Mesendoderm (in vitro differentiated cells): ENCODE data around the gene RSPH4A.

Experiments
- DNase-seq: peaks from one replicate; pipeline ENCODE4 v3.0.0; 2013
- H2AK5ac ChIP-seq: 2 replicates; pipeline ENCODE4 v1.6.1; 2013; ENCODE audit warnings: low read length, inconsistent platforms
- H2BK120ac ChIP-seq: 2 replicates; pipeline ENCODE4 v1.6.1; 2013; ENCODE audit warnings: low read depth, mild to moderate bottlenecking, low read length, moderate library complexity, mixed read lengths
- H2BK15ac ChIP-seq: replicated peaks from 2 replicates; pipeline ENCODE4 v1.6.1; 2013; ENCODE audit warnings: low read depth, mild to moderate bottlenecking, moderate library complexity
- H2BK5ac ChIP-seq: 2 replicates; pipeline ENCODE4 v1.6.1; 2013; ENCODE audit warnings: low read length, inconsistent platforms
- H3K18ac ChIP-seq: 2 replicates; pipeline ENCODE4 v1.6.1; 2013; ENCODE audit warnings: mild to moderate bottlenecking, low read length, mixed read lengths
- H3K23ac ChIP-seq: one replicate; pipeline ENCODE4 v1.6.1; 2013; ENCODE audit warnings: low read length
- H3K27ac ChIP-seq: 2 replicates; pipeline ENCODE4 v1.5.1; 2013; ENCODE audit warnings: low read depth, mild to moderate bottlenecking, inconsistent platforms, low read length, moderate library complexity
- H3K27me3 ChIP-seq: 2 replicates; pipeline ENCODE4 v1.6.1; 2013; ENCODE audit warnings: low read length, control low read depth, mild to moderate bottlenecking, inconsistent platforms; ENCODE audit not compliant: insufficient read depth, poor library complexity
- H3K36me3 ChIP-seq: 2 replicates; pipeline ENCODE4 v1.6.1; 2013; ENCODE audit warnings: low read length, inconsistent platforms; ENCODE audit not compliant: control insufficient read depth, insufficient read depth
- H3K4ac ChIP-seq: one replicate; pipeline ENCODE4 v1.6.1; 2013; ENCODE audit warnings: low read depth, mild to moderate bottlenecking, low read length, moderate library complexity
- H3K4me1 ChIP-seq: 2 replicates; pipeline ENCODE4 v1.6.1; 2013; ENCODE audit warnings: low read depth, low read length, inconsistent platforms; ENCODE audit not compliant: control insufficient read depth
- H3K4me2 ChIP-seq: 2 replicates; pipeline ENCODE4 v1.6.1; 2013; ENCODE audit warnings: low read length
- H3K4me3 ChIP-seq: 2 replicates; pipeline ENCODE4 v1.5.1; 2013; ENCODE audit warnings: mild to moderate bottlenecking, low read length
- H3K56ac ChIP-seq: one replicate; pipeline ENCODE4 v1.6.1; 2013; ENCODE audit warnings: low read length
- H3K79me1 ChIP-seq: 2 replicates; pipeline ENCODE4 v1.6.1; 2013; ENCODE audit warnings: low read length, inconsistent platforms
- H3K79me2 ChIP-seq: 2 replicates; pipeline ENCODE4 v1.6.1; 2013; ENCODE audit warnings: mild to moderate bottlenecking, low read length; ENCODE audit not compliant: control insufficient read depth, insufficient read depth
- H3K9ac ChIP-seq: 2 replicates; pipeline ENCODE4 v1.6.1; 2013; ENCODE audit warnings: low read length, inconsistent platforms
- H4K5ac ChIP-seq: one replicate; pipeline ENCODE4 v1.6.1; 2013; ENCODE audit warnings: low read length
- H4K8ac ChIP-seq: one replicate; pipeline ENCODE4 v1.6.1; 2013; ENCODE audit warnings: low read depth, mild to moderate bottlenecking, control low read depth, low read length, moderate library complexity
- WGBS: extraction: QIAGEN DNeasy Blood & Tissue Kit; methylation state at CpG from one replicate; pipeline ENCODE4 v1.1.7; 2013; ENCODE audit warnings: low lambda C conversion rate, missing lambda C conversion rate; ENCODE audit not compliant: insufficient coverage; ENCODE audit errors: extremely low coverage; 5-methylcytosine and 5-hydroxymethylcytosine counted together

The RSPH4A gene

DNA sequence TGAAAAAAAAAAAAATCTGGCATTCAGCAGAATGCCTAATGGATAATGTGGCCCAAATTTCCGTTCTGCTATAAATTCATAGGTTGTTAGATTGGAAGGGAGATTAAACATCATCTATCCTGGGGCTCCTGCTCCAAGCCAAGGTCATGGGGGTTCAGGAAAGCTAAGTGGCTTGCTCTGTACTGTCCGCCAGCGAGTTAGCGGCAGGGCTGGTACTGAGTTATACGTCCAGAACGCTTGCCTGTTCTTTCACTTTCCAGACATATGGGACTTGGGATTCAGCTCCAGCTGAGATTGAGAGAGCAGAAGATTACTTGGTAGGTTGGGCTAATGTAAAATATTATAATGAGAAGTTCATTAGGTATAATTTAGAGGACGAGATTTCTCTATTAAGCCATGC is 44.1 kb upstream of the RSPH4A start:
- WGBS = no CpG with 5 or more reads among the region's 7 CpGs
- Histone ChIP-seq H3K4me2 (peak overlapping the region; percentile 25), H4K8ac (no peak overlapping the region), H3K79me2 (peaks cover 34% of the 10 kb centered on the region), H2BK5ac (no peak overlapping the region), H3K56ac (peak overlapping the region; percentile 95), H3K4me3 (peak overlapping the region; percentile 98), H3K18ac (no peak overlapping the region), H4K5ac (no peak overlapping the region), H3K79me1 (peaks cover 8% of the 10 kb centered on the region), H2AK5ac (no peak overlapping the region), H2BK120ac (no peak overlapping the region), H2BK15ac (no peak overlapping the region), H3K36me3 (no peaks in the 10 kb centered on the region), H3K4me1 (peaks cover 3% of the 10 kb centered on the region), H3K23ac (no peak overlapping the region), H3K27ac (no peak overlapping the region), H3K9ac (peak overlapping the region; percentile 91), H3K27me3 (no peaks in the 10 kb centered on the region), H3K4ac (no peak overlapping the region)
- peak; percentile 16 for DNase-seq

GRCh38 chr6:116575227-116575626 is 41.1 kb upstream of the RSPH4A start:
- Histone ChIP-seq H3K9ac (no peak overlapping the region), H3K23ac (no peak overlapping the region), H3K4ac (no peak overlapping the region), H3K56ac (no peak overlapping the region), H2BK5ac (no peak overlapping the region), H3K4me2 (no peak overlapping the region), H3K18ac (no peak overlapping the region), H4K5ac (no peak overlapping the region), H2BK15ac (no peak overlapping the region), H3K4me1 (peaks cover 3% of the 10 kb centered on the region), H3K27ac (no peak overlapping the region), H3K27me3 (no peaks in the 10 kb centered on the region), H3K4me3 (no peak overlapping the region), H2AK5ac (no peak overlapping the region), H3K79me1 (peaks cover 8% of the 10 kb centered on the region), H3K79me2 (peaks cover 36% of the 10 kb centered on the region), H4K8ac (no peak overlapping the region), H2BK120ac (no peak overlapping the region), H3K36me3 (no peaks in the 10 kb centered on the region)
- DNase-seq = peak; percentile 31
- no CpG with 5 or more reads among the region's 2 CpGs for WGBS

GRCh38 chr6:116577486-116577885 is 38.8 kb upstream of the RSPH4A start:
- no peak overlapping the region for H3K4me2 ChIP-seq
- no peak overlapping the region for H2AK5ac ChIP-seq
- H3K9ac ChIP-seq = no peak overlapping the region
- no peak for DNase-seq
- no peak overlapping the region for H2BK5ac ChIP-seq
- H3K79me1 ChIP-seq = peaks cover 6% of the 10 kb centered on the region
- no peak overlapping the region for H4K5ac ChIP-seq
- no peak overlapping the region for H2BK15ac ChIP-seq
- no peak overlapping the region for H3K27ac ChIP-seq
- no CpG with 5 or more reads among the region's 5 CpGs for WGBS
- no peak overlapping the region for H3K18ac ChIP-seq
- no peak overlapping the region for H2BK120ac ChIP-seq
- no peak overlapping the region for H3K23ac ChIP-seq
- H4K8ac ChIP-seq = no peak overlapping the region
- no peak overlapping the region for H3K4me3 ChIP-seq
- peaks cover 3% of the 10 kb centered on the region for H3K4me1 ChIP-seq
- H3K4ac ChIP-seq = no peak overlapping the region
- H3K56ac ChIP-seq = no peak overlapping the region
- H3K36me3 ChIP-seq = no peaks in the 10 kb centered on the region
- H3K27me3 ChIP-seq = no peaks in the 10 kb centered on the region
- H3K79me2 ChIP-seq = peaks cover 25% of the 10 kb centered on the region

DNA sequence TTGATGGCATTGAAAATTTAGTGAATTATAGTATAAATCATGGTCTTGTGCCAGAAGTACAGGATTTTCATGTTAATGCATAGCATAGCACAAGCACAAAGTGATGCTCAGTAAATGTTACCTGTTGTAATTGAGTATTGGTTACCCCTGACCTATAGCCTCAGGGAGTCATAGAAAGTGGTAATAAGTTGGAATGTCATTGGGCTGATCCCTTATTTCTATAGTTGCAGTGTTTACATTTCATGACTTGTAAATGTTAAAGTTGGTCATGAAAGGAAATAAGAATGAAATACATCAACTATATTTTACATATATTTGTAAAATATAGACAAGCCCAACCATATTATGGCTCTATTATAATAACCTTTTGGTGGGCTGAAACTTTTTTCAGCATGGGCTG is 37.9 kb upstream of the RSPH4A start:
- H4K5ac ChIP-seq = no peak overlapping the region
- H2BK5ac ChIP-seq = no peak overlapping the region
- no peak overlapping the region for H3K18ac ChIP-seq
- no peak overlapping the region for H2BK15ac ChIP-seq
- no peak overlapping the region for H2AK5ac ChIP-seq
- no peak for DNase-seq
- H3K79me2 ChIP-seq = peaks cover 17% of the 10 kb centered on the region
- H3K4me3 ChIP-seq = no peak overlapping the region
- peaks cover 2% of the 10 kb centered on the region for H3K79me1 ChIP-seq
- H3K36me3 ChIP-seq = no peaks in the 10 kb centered on the region
- H3K23ac ChIP-seq = no peak overlapping the region
- H3K4me1 ChIP-seq = no peaks in the 10 kb centered on the region
- H3K27ac ChIP-seq = no peak overlapping the region
- H3K4ac ChIP-seq = no peak overlapping the region
- no peak overlapping the region for H2BK120ac ChIP-seq
- H4K8ac ChIP-seq = no peak overlapping the region
- no peak overlapping the region for H3K9ac ChIP-seq
- H3K56ac ChIP-seq = no peak overlapping the region
- no peaks in the 10 kb centered on the region for H3K27me3 ChIP-seq
- H3K4me2 ChIP-seq = no peak overlapping the region

GRCh38 chr6:116579143-116579542 is 37.1 kb upstream of the RSPH4A start:
- Histone ChIP-seq H3K27ac (no peak overlapping the region), H3K23ac (no peak overlapping the region), H3K36me3 (no peaks in the 10 kb centered on the region), H4K5ac (no peak overlapping the region), H3K18ac (no peak overlapping the region), H3K56ac (no peak overlapping the region), H3K4me3 (no peak overlapping the region), H3K4me1 (no peaks in the 10 kb centered on the region), H4K8ac (no peak overlapping the region), H3K79me2 (peaks cover 12% of the 10 kb centered on the region), H3K27me3 (no peaks in the 10 kb centered on the region), H2AK5ac (no peak overlapping the region), H3K9ac (no peak overlapping the region), H3K79me1 (peaks cover 2% of the 10 kb centered on the region), H2BK5ac (no peak overlapping the region), H2BK120ac (no peak overlapping the region), H3K4ac (no peak overlapping the region), H3K4me2 (no peak overlapping the region), H2BK15ac (no peak overlapping the region)
- no CpG with 5 or more reads among the region's 1 CpG for WGBS
- DNase-seq = no peak

GRCh38 chr6:116580198-116580597 is 36.1 kb upstream of the RSPH4A start:
- Histone ChIP-seq H2AK5ac (no peak overlapping the region), H3K9ac (no peak overlapping the region), H3K79me2 (peaks cover 9% of the 10 kb centered on the region), H3K4me2 (no peak overlapping the region), H3K4me1 (no peaks in the 10 kb centered on the region), H2BK120ac (no peak overlapping the region), H3K36me3 (no peaks in the 10 kb centered on the region), H3K79me1 (peaks cover 2% of the 10 kb centered on the region), H3K27me3 (no peaks in the 10 kb centered on the region), H3K56ac (no peak overlapping the region), H2BK5ac (no peak overlapping the region), H4K5ac (no peak overlapping the region), H3K4me3 (no peak overlapping the region), H4K8ac (no peak overlapping the region), H3K18ac (no peak overlapping the region), H3K4ac (no peak overlapping the region), H2BK15ac (no peak overlapping the region), H3K27ac (no peak overlapping the region), H3K23ac (no peak overlapping the region)
- no CpG with 5 or more reads among the region's 2 CpGs for WGBS
- DNase-seq = no peak
